HG02840 (cell line): ENCODE data around the gene NLGN3.
"Not testable (repeated sequence)": the region's sequence is repeated elsewhere in the genome, so short reads cannot be mapped to it uniquely, and the experiment has no call there.

Experiments used
- ATAC-seq: cut with Tn5 transposase; IDR thresholded peaks from one replicate; pipeline ENCODE4 v1.9.1; 2021; ENCODE audit warnings: mild to moderate bottlenecking, moderate library complexity, moderate number of reproducible peaks; ENCODE audit not compliant: unreplicated experiment, low FRiP score

NLGN3 gene

DNA sequence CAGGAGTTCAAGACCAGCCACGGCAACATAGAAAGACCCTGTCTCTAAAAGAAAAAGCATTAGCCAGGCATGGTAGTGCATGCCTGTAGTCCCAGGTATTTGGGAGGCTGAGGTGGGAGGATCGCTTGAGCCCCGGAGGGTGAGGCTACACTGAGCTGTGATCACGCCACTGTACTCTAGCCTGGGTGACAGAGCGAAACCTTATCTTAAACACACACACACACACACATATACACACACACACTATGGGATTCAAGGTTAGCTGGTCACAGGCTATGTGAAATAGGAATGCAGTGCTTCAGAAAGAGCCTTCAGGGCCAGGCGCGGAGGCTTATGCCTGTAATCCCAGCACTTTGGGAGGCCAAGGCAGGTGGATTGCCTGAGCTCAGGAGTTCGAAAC lies 23.5 kb downstream of the NLGN3 start:
- ATAC-seq = no peak

GRCh38 chrX:71169586-71169985 lies 24.9 kb downstream of the NLGN3 start:
- no peak for ATAC-seq

DNA sequence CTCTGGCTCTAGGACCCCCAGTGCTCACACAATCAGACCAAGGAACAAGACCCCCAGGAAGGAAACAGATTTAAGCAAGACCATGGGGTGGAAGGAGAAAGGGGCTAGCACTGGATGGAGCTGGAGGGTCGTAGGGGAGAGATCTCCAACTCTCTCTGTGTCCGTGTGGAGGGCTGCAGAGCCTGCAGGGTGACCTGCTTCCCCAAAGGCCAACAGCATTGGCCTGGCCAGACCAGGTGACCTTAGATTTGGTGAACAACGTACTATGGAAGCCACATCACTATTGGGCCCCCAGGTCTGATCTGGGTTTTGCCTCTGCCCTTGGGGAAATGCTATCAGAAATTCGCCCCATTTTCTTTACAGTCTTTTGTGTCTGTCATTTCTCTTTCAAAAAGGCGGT lies 26.0 kb downstream of the NLGN3 start:
- no peak for ATAC-seq

DNA sequence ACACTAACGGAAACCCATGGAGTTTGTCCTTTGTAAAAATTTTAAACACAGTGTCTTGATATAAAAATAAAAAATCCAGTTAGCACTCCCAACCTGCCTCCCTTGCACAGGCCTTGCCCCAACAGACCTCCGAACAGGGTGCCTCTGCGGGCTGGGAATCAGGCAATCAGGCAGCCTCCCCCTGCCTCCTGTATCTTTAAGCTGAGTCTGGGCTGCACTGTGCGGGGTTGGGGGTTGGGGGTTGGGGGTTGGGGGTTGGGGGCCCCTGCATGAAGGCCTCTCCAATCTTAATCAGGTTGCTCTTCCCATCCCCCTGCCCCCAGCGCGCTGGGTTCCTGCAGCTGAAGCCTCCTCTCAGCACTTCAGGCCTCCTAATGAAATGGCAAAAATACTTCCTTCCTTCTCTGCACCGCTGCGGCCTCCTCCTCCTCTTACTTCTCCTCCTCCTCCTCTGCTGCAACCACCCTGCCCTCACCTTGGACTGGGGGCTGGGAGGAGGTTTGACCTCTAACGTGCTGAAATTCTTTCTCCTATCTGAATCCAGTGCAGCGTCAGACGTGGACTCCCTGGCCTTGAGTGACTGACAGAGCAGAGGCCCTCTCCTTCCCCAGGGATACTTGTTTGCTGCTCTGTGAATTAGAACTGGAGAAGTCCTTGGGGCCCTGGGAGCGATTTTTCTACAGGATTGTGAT lies 26.6 kb downstream of the NLGN3 start:
- no peak for ATAC-seq

DNA sequence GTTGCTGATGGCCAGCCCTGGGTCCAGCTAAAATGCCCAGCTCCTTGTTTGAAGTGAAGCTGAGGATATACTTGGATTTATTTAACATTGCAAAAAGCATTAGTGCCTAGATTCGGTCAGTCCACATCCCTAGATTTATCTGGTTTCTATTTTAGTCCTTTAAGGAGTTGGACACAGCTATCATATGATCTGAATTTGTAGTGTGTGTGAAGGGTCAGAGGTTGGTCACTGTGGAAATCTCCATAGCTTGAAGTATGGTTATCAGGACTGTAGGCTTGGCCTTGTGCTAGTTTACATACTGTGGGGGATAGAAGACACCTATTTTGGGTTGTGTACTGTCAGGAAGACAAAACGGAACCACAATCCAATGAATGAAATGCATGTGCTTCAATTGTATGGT lies 28.8 kb downstream of the NLGN3 start:
- no peak for ATAC-seq

GRCh38 chrX:71174795-71175194 lies 30.2 kb downstream of the NLGN3 start:
- no peak for ATAC-seq

DNA sequence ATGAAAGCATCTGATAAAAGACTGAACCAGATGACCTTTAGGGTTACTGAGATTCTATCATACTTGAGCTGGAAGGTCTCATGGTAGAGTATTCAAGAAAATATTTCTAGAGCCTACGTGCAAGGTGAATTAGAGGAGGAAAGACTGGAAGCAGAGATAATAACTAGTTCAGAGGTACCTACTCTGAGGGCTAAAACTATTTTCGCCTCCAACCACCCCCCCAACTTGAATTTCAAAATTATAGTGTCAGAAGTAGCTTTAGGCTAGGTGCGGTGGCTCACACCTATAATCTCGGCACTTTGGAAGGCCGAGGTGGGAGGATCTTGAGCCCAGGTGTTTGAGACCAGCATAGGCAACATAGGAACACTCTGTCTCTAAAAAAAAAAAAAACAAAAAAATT lies 30.9 kb downstream of the NLGN3 start:
- no peak for ATAC-seq

DNA sequence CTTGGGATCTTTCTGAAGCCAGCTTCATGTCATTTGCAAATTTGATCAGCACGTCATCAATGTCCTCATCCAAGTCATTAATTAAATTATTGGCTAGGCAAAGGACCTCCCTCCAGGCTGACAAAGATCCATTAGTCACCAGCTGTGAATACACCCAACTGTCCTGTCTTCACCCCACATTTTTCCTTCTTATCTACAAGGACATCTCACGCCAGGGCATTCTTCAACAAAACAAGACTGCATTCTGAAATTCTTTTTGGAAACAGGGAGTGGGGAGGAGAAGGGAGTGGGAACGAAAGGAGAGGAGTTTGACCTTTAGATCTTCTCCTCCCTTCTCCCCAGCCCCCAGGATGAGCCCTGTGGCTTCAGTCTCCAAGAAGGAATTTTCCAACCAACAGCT lies 32.7 kb downstream of the NLGN3 start:
- no peak for ATAC-seq

- ATAC-seq = no peak
Measured at GRCh38 chrX:71178908-71179307, 34.3 kb downstream of the NLGN3 start.

- not testable (repeated sequence) for ATAC-seq
Measured at GRCh38 chrX:71180579-71181265, 36.1 kb downstream of the NLGN3 start.

DNA sequence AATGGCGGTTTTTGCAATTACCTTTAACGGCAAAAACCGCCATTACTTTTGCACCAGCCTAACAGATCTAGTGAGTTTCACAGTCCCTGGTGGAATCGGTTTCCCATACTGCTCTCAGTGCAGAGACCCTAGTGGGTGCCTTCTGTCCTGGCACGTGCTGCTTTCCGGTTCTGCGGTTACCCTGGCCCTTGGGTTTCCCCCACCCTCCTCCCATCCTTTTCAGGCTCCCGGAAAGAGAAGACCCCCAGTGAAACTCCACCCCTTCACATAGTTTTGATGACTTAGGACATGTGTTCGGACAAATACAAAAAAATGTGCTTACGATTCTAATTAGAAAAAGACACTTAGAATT lies 36.9 kb downstream of the NLGN3 start:
- peak; percentile 25 for ATAC-seq

DNA sequence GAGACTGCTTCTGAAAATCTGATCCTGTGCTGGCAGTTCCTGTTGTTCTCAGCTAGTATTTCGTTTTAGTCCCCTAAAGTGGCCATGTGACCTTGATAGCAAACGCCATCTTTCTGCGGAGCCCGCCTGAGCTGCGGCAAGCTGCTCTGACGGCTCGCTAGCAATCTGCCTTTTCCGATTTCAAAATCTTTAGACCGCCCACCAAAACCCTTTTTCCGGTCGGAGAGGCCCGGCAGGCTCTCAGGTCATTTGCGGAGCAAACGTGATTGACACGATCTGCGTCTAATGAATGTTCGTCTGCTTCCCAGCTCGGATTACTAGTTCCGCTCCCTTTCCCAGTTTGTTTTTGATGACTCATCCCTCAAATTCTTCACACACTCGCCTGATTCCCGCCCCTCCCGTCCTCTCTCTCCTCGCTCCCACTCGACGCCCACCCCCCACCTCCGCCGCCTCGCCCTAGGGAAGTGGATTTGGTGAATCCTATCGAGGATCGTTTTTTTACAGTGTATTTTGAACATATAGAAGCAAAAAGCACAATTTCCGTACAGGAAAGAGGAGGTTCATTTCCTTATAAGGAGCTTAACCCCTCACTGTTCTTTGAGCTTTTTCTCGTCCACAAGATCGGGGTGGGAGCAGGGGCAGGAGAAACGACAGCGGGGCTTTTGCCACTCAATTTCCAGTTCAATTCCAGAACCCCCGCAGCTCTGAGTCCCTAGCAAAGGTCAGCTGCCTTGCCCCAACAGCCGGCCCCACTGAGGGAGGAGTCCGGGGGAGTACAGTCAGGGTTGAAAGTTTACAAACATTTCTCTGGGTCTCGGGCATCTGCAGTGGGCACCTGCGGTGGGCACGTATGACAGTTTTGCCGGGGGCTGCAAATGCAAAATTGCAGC lies 37.5 kb downstream of the NLGN3 start:
- ATAC-seq = peak; percentile 75

DNA sequence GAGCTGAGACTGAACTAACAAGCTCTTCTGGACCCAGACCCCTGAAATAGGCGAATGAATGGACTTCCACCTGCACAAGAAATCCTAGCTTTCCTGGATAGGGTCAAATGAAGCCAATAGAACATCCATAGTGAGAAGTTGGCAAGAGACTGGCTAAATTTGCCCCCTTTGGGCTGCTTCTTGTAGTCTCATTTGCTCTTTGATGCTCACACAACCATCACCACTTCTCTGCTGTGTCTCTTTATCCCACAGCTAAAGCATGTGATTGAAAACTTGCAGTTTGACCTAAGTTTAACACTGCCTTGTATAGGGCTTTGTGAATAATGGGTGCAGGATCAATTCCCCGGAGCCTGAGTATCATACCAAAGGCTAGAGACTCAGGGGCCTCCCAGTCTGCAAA lies 38.2 kb downstream of the NLGN3 start:
- ATAC-seq = no peak

- ATAC-seq = no peak
Measured at GRCh38 chrX:71183341-71183740, 38.7 kb downstream of the NLGN3 start.

DNA sequence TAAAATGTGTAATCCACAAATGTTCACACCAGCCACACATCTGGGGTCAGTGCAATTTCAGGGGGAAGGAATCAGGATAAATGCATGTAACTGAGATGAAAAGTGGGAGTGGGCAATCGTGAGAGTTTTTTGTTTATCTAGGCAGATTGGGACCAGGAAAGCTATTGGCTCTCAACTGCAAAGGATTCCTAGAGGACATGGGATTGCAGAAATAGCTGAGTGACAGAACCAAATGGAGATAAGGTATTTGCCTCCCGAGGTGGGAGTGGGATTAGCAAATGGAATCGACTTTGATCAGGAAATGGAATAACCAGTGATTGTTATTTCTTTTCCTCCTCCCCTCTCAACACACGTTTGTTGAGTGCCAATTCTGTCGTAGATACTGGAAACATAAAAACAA lies 39.5 kb downstream of the NLGN3 start:
- no peak for ATAC-seq

DNA sequence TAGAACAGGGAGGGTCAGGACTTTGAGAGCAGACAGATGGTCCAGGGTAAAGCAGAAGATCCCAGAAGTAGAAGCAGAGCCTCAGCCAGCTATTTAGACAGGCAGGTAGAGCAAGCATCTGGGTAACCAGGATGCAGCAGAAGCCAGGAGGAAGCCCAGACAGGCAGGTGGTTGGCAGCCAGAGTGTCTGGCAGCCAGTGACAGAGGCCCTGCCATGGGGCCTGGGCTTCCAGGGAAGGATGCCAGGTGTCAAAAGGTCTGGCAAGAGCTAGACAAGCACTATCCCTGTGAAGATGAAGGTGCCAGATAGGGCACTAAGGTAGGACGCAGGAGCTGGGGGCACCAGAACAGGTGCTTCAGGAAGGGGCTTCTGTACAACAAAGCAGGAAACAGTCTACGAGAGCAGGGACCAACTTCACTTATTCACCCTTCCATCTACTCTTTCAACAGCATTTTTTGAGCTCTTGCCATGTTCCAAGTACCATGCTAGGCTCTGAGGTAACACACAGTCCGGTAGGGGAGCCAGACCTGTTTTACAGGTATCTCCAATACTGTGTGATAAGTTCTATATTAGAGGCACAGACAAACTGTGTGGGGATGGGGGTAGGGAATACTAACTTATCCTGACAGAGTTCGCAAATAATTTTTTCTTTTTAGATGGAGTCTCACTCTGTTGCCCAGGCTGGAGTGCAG lies 40.3 kb downstream of the NLGN3 start:
- ATAC-seq = no peak

DNA sequence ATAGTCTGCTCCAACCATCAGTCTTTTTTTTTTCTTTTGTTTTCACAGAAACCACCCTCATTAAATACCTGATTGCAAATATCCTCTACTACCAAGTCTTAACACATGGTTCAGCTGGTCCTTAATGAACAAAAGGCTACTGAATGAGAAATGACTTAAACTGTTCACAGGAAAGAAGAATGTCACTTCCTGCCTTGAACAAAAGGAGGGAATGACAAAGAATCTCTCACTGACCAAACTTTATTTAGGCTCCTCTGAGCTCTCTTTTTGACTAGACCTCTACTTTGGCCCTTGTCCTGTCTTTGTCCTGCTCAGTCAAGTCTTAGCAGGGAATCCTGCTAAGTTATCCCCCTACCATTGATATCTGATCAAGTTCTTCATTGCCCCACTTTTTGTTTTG lies 46.6 kb downstream of the NLGN3 start:
- ATAC-seq = no peak

DNA sequence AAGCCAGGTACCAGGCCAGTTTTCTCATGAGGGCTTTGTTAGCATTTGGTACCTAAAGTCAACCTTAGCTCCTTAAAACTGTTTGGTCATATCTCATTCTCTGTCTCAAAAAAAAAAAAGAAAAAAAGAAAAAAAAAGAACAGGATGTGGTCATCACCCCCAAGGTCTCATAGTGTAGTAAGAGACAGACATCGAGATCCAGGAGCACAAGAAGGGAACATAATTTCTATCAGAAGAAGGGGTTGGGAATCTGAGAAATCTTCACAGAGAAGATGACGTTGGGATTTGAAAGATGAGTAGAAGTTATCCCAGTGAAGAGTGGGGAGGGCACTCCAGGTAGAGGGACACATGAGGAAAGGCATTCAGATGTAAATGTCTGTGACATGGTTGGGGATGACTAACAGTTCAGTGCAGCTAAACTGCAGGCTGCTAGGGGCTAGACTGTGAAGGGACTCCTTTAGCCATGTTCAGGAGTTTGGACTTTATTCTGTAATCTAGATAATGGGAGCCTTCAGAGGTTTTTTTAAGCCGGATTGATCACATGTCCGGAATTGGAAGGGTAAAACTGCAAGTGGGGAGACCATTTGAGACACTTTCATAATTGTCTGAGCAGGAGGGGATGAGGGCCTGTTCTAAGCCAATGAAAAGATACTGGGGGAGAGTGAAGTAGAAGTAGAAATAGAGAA lies 51.5 kb downstream of the NLGN3 start:
- ATAC-seq = no peak

GRCh38 chrX:71198066-71198465 lies 53.4 kb downstream of the NLGN3 start:
- no peak for ATAC-seq

- no peak for ATAC-seq
Measured at GRCh38 chrX:71199252-71200008, 54.8 kb downstream of the NLGN3 start.
